ENCODE measurements around the gene GCM1.
"Not testable (repeated sequence)": the region's sequence is repeated elsewhere in the genome, so short reads cannot be mapped to it uniquely, and the experiment has no call there.

The GCM1 gene

GRCh38 chr6:53161481-53162009, 12.9 kb upstream of the GCM1 start:
- DNase-seq (ENCODE audit: low read depth) = no peak
- H3K4me3 ChIP-seq (ENCODE audit: low read depth, low read length) = no peak overlapping the region
- TF ChIP-seq CTCF (IDR thresholded peaks at IDR 0.05; ENCODE audit: low read depth, low read length) (no peak), MAX (IDR thresholded peaks at IDR 0.05; ENCODE audit: low read depth, low read length) (no peak), MYC (IDR thresholded peaks at IDR 0.05; ENCODE audit: low read depth, low read length) (no peak), POLR2A (IDR thresholded peaks at IDR 0.05; ENCODE audit: extremely low read depth, insufficient read length) (no peak)

GRCh38 chr6:53159558-53159957, 10.9 kb upstream of the GCM1 start:
- DNase-seq (ENCODE audit: low read depth) = peak; percentile 11
- H3K4me3 ChIP-seq (ENCODE audit: low read depth, low read length) = no peak overlapping the region
- TF ChIP-seq MAX (IDR thresholded peaks at IDR 0.05; ENCODE audit: low read depth, low read length) (no peak), POLR2A (IDR thresholded peaks at IDR 0.05; ENCODE audit: extremely low read depth, insufficient read length) (no peak)

- H3K4me3 ChIP-seq (ENCODE audit: low read depth, low read length); DNase-seq (ENCODE audit: low read depth): not testable (repeated sequence)
Measured at GRCh38 chr6:53158076-53158475, 9.4 kb upstream of the GCM1 start.

- not testable (repeated sequence) for DNase-seq (ENCODE audit: low read depth); H3K4me3 ChIP-seq (ENCODE audit: low read depth, low read length)
Measured at GRCh38 chr6:53155279-53155678, 6.6 kb upstream of the GCM1 start.

- no peak overlapping the region for H3K4me3 ChIP-seq (ENCODE audit: low read depth, low read length)
- TF ChIP-seq POLR2A (IDR thresholded peaks at IDR 0.05; ENCODE audit: extremely low read depth, insufficient read length) = no peak
- TF ChIP-seq CTCF (IDR thresholded peaks at IDR 0.05; ENCODE audit: low read depth, low read length) = no peak
- no peak for TF ChIP-seq MAX (IDR thresholded peaks at IDR 0.05; ENCODE audit: low read depth, low read length)
- DNase-seq (ENCODE audit: low read depth) = no peak
Measured at GRCh38 chr6:53154794-53155193, 6.2 kb upstream of the GCM1 start.

- TF ChIP-seq MYC (IDR thresholded peaks at IDR 0.05; ENCODE audit: low read depth, low read length) (no peak), MAX (IDR thresholded peaks at IDR 0.05; ENCODE audit: low read depth, low read length) (no peak)
- H3K4me3 ChIP-seq (ENCODE audit: low read depth, low read length) = no peak overlapping the region
Measured at GRCh38 chr6:53154071-53154470, 5.4 kb upstream of the GCM1 start.

GRCh38 chr6:53152576-53152975, 3.9 kb upstream of the GCM1 start:
- DNase-seq (ENCODE audit: low read depth) = no peak
- no peak overlapping the region for H3K4me3 ChIP-seq (ENCODE audit: low read depth, low read length)
- TF ChIP-seq MYC (IDR thresholded peaks at IDR 0.05; ENCODE audit: low read depth, low read length) (no peak), CTCF (IDR thresholded peaks at IDR 0.05; ENCODE audit: low read depth, low read length) (no peak), MAX (IDR thresholded peaks at IDR 0.05; ENCODE audit: low read depth, low read length) (no peak), POLR2A (IDR thresholded peaks at IDR 0.05; ENCODE audit: extremely low read depth, insufficient read length) (no peak)

More at GRCh38 chr6:53154071-53154470, 5.4 kb upstream of the GCM1 start:
- DNase-seq (ENCODE audit: low read depth) = no peak

GRCh38 chr6:53151676-53152075, 3.0 kb upstream of the GCM1 start:
- peak; percentile 42 for DNase-seq (ENCODE audit: low read depth)
- peak; percentile 61 for TF ChIP-seq CTCF (IDR thresholded peaks at IDR 0.05; ENCODE audit: low read depth, low read length)
- TF ChIP-seq POLR2A (IDR thresholded peaks at IDR 0.05; ENCODE audit: extremely low read depth, insufficient read length) = no peak
- H3K4me3 ChIP-seq (ENCODE audit: low read depth, low read length) = no peak overlapping the region

Measured in NB4 (cell line).